GM21723 (cell line): Measurements from ENCODE around the gene GDI2.
"Not testable (repeated sequence)": the region's sequence is repeated elsewhere in the genome, so short reads cannot be mapped to it uniquely, and the experiment has no call there.

Experiments used
- ATAC-seq: cut with Tn5 transposase; IDR thresholded peaks from one replicate; pipeline ENCODE4 v1.9.1; 2021; ENCODE audit warnings: mild to moderate bottlenecking, moderate library complexity; ENCODE audit not compliant: unreplicated experiment

The GDI2 gene

GRCh38 chr10:5828725-5829124 is 15.5 kb upstream of the GDI2 start:
- ATAC-seq: no peak

GRCh38 chr10:5827841-5828240 is 14.6 kb upstream of the GDI2 start:
- no peak for ATAC-seq

- ATAC-seq: not testable (repeated sequence)
These were observed 13.3 kb upstream of the GDI2 start for GRCh38 chr10:5826511-5826910.

GRCh38 chr10:5818894-5819293 is 5.7 kb upstream of the GDI2 start:
- ATAC-seq: peak; percentile 51

- no peak for ATAC-seq
These were observed 4.8 kb upstream of the GDI2 start for GRCh38 chr10:5818048-5818331.

GRCh38 chr10:5817322-5818047 is 4.3 kb upstream of the GDI2 start:
- no peak for ATAC-seq

- no peak for ATAC-seq
These were observed 2.9 kb upstream of the GDI2 start for GRCh38 chr10:5816170-5816569.

GRCh38 chr10:5814110-5815107 is 1.2 kb upstream of the GDI2 start:
- no peak for ATAC-seq

- ATAC-seq: peak; percentile 24
These were observed 218 bp downstream of the GDI2 start for GRCh38 chr10:5813091-5813340.

GRCh38 chr10:5812283-5813090 is 747 bp downstream of the GDI2 start:
- peak; percentile 26 for ATAC-seq

- ATAC-seq: no peak
These were observed 1.8 kb downstream of the GDI2 start for GRCh38 chr10:5811387-5811821.

- ATAC-seq: no peak
These were observed 3.0 kb downstream of the GDI2 start for GRCh38 chr10:5810225-5810624.

GRCh38 chr10:5809527-5810154 is 3.6 kb downstream of the GDI2 start:
- ATAC-seq: no peak

GRCh38 chr10:5808783-5809392 is 4.3 kb downstream of the GDI2 start:
- not testable (repeated sequence) for ATAC-seq

GRCh38 chr10:5806745-5807144 is 6.5 kb downstream of the GDI2 start:
- ATAC-seq: no peak

- ATAC-seq: no peak
These were observed 7.5 kb downstream of the GDI2 start for GRCh38 chr10:5805711-5806110.

GRCh38 chr10:5805260-5805659 is 8.0 kb downstream of the GDI2 start:
- ATAC-seq: no peak

- ATAC-seq: no peak
These were observed 8.8 kb downstream of the GDI2 start for GRCh38 chr10:5804386-5804785.

GRCh38 chr10:5800782-5801181 is 12.5 kb downstream of the GDI2 start:
- ATAC-seq: no peak

- ATAC-seq: no peak
These were observed 19.0 kb downstream of the GDI2 start for GRCh38 chr10:5794236-5794635.

GRCh38 chr10:5789626-5790025 is 23.6 kb downstream of the GDI2 start:
- ATAC-seq: no peak
